ENCODE data around the gene PNMT.

DNA sequence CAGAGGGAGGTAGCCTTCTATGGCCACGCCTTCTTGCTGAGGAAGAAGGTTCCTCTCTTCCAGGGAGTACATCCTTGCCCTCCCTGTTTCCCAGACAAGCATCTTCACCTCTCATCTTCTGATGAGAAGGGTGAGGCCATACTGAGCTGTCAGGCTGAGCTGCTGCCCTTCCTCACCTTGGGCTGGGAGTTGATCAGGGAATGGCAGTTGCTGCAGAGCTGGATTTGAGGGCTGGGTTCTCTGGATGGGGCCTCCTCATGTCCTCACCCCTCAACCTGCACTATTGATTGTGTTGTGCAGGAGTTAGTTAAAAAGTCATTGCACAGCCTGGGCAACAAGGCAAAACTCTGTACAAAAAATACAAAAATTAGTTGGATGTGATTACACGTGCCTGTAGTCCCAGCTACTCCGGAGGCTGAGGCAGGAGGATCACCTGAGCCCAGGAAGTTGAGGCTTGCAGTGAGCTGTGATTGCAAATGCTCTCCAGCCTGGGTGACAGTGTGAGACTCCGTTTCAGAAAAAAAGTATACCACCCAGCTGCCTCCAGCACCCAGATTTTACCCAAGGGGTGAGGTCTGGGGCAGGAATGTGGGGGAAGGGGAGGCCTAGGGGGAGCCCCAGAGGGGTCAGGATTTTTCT, 33.6 kb downstream of the PNMT start:
- no peak for TF ChIP-seq YY1 (IDR thresholded peaks at IDR 0.05; ENCODE audit: insufficient read depth, insufficient read length)
- TF ChIP-seq ZNF274 (IDR thresholded peaks at IDR 0.05; ENCODE audit: low read depth, low read length), result no peak

All from NT2/D1 (cell line).